ENCODE data around the gene TGFBR3L.

DNA sequence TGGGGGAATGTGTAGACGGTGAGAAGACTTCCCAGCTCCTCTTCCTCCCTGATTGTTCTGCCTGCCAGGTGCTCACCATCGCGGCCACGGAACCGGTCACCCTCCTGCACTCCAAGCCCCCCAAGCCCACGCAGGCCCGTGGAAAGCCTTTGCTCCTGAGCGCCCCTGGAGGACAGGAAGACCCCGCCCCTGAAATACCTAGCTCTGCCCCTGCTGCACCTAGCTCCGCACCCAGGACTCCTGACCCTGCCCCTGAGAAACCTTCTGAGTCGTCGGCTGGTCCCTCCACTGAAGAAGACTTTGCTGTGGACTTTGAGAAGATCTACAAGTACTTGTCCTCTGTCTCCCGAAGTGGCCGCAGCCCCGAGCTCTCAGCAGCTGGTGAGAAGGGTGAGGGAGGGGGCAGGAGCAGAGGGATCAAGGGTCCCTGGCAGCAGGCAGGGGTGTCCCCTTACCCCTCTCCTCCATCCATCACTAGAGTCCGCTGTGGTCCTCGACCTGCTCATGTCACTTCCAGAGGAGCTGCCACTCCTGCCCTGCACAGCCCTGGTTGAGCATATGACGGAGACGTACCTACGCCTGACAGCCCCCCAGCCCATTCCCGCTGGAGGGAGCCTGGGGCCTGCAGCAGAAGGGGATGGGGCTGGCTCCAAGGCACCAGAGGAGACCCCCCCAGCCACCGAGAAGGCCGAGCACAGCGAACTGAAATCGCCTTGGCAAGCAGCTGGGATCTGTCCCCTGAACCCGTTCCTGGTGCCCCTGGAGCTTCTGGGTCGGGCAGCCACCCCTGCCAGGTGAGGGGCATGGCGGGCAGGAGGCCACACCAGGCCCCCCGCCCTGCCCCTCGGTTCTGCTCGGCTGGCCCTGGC is 7.6 kb downstream of the TGFBR3L start:
- TF ChIP-seq, protein P1, sequence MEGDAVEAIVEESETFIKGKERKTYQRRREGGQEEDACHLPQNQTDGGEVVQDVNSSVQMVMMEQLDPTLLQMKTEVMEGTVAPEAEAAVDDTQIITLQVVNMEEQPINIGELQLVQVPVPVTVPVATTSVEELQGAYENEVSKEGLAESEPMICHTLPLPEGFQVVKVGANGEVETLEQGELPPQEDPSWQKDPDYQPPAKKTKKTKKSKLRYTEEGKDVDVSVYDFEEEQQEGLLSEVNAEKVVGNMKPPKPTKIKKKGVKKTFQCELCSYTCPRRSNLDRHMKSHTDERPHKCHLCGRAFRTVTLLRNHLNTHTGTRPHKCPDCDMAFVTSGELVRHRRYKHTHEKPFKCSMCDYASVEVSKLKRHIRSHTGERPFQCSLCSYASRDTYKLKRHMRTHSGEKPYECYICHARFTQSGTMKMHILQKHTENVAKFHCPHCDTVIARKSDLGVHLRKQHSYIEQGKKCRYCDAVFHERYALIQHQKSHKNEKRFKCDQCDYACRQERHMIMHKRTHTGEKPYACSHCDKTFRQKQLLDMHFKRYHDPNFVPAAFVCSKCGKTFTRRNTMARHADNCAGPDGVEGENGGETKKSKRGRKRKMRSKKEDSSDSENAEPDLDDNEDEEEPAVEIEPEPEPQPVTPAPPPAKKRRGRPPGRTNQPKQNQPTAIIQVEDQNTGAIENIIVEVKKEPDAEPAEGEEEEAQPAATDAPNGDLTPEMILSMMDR (IDR thresholded peaks at IDR 0.05): no peak
- TF ChIP-seq POLR2A (IDR thresholded peaks at IDR 0.05) (no peak), EP300 (IDR thresholded peaks at IDR 0.05) (no peak)

Measured in tibial nerve (tissue), 4 donors.